ENCODE results near the gene BCAR3.
A peak's percentile ranks its signal among the peaks of the same experiment; 100 is the strongest.
"Not testable (repeated sequence)": the region's sequence is repeated elsewhere in the genome, so short reads cannot be mapped to it uniquely, and the experiment has no call there.

The BCAR3 gene

DNA sequence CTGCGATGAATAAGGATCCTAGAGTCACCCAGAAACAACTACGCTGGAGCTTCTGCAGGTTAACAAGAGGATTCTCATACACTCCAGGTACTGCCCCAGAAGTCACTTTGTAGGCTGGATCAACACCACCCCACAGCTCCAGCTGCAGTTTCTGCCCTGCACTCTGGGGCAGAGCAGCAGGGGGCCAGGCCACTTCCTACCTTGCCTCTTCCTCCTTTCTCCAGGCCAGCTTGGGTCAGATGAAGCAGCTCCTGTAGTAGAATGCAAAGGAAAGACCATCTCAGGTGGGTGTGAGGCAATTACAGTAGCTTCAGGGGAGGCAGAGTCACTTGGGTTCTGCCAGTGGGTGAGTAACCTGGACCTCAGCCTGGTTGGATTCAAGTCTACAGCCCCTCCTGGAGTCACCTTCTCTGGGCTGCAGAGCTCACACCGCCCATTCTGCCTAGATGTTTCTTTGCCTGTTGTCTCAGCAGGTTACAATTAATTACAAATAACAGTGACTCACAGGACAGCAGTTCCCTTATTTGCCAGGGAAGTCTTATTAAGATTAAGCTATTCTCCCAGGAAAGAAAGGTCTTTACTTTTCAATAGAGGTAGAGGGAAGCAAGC is 24.4 kb upstream of the BCAR3 start:
- DNase-seq: no peak

DNA sequence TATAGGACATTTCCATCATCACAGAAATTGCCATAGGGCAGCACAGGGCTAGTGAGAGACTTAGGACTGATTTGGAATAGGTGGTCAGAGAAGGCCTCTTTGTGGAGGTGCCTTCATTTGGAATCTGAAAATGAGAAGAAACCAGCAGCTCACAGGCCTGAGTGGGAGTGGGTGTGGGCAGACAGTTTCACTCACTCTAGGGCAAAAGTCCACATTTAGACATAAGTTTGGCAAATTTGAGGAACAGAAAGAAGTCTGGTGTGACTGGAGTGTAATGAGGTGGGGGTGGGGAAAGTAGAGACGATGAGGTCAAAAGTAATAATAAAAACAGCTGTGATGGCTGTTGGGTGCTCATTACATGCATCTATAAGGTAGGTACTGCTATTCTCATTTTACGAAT is 22.4 kb upstream of the BCAR3 start:
- DNase-seq: no peak

DNA sequence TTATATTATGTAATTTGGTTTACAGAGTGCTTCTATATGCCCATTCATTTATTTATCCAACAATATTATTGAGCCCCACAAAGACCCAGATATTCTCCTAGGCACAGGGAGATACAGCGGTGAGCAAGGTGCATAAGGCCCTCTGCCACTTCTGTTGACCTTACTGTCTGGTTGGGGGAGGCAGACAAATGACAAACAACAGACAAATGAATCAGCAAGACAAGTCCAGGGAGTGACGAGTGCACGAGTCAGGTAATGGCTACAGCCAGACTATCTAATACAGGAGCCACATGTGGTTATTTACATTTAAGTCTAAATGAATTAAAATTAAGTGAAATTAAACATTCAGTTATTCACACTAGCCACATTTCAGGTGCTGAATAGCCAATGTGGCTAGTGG is 22.0 kb upstream of the BCAR3 start:
- DNase-seq: no peak

DNA sequence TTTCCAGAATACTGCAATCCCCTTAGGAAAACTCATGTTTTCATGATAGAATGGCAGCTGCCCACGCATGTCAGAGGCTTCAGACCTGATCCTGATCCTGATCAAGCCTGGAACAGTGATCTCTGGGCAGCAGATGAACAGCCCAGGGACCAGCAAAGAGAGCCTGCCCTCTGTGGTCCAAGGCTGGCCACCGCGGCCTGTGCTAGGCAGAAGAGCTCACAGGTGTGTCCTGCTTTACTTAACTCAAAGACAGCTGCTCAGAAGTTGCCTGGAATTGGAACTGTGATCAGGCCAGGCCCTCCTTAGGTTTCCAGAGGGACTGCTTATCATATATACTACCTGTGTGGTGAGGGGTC is 21.2 kb upstream of the BCAR3 start:
- no peak for DNase-seq

DNA sequence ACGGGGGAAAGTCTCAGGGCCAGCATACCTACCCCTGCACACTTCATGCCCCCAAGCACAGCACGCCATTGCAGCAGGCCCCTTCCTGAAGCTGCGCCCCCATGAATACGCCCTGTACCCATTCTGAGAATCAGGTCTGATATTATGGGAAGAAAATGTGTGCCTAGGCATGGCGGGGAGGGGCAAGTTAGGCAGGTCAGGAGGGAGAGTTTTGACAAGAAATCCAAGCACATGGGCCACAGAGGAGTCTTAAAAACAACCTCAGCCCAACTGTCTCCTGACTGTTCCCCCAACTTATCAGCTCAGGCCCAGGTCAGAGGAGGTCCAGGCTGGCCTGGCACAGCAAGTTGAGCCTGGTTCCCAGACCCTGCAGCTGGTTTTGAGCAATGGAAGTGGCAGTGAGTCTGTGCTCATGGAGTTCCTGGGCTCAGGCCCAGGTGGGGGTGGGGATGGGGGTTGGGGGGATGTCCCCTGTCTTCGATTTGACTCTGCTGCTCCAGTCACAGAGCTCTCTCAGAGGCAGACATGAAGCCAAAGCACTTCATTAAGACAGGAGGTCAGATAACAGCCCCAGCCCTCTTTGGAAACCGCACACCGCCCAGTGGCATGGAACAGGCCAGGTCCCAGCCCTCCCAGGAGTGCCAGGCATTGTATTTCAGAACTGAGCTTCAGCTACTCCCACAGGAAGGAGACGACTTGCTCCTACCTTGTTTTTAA is 20.6 kb upstream of the BCAR3 start:
- peak; percentile 62 for DNase-seq

DNA sequence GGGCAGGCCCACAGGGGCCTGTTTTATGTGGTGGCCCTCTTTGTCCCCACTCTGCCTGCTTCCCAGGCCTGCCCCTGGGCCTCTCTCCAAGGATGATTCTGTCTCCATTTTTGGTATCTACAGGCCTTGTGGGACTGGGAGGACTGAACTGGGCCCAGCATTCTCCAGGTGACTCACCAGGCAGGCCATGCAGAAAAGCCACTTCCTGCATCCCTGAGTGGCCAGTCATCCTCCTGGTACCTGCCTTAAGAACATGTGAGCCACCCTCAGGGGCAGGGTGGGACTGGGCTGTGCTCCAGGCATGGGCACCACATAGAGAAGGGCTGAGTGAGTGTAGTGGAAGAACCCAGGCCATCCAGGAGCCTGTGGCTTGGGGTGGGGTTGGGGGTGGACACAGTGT is 20.0 kb upstream of the BCAR3 start:
- no peak for DNase-seq

DNA sequence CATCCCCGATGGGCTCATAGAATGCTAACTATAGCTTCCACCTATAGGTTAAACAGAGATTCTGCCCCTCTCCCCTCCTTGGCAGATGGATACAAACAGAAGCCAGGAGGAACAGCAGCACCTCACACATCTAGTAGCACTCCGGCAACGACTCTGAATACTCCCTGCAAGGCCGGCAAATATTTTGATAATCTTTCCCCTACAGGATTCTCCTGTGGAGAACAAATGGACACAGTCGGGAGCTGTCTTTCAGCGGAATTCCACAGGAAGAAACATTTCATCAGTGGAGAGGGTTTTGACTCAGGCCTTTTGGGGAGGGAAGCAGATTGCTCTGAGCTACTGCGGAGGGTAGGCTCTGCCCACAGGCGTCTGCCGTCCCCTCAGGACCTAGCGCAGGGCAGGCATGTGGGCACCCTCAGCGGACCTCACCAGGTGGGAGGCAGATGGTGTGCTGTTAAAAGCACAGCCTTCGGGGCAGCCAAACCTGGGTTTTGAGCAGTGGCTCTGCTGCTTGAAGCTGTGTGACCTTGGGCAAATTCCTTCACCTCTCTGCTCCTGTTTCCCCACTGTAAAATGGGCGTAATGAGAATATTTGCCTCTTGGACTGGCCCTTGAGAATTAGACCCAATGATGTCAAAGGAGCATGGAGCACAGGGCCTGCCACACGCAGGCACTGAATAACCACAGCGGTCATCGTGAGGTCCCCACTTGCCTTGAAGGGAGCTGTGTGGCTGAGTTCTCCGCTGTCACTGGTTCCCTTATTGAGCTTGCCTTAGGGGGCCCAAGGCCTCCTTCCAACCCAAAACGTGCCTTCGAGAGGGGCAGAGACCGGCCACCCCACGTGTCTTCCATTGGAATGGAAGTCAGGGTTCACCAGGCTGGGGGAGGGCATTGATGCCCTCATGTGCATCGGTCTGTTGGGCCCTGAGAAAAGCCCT is 19.2 kb upstream of the BCAR3 start:
- DNase-seq: no peak

DNA sequence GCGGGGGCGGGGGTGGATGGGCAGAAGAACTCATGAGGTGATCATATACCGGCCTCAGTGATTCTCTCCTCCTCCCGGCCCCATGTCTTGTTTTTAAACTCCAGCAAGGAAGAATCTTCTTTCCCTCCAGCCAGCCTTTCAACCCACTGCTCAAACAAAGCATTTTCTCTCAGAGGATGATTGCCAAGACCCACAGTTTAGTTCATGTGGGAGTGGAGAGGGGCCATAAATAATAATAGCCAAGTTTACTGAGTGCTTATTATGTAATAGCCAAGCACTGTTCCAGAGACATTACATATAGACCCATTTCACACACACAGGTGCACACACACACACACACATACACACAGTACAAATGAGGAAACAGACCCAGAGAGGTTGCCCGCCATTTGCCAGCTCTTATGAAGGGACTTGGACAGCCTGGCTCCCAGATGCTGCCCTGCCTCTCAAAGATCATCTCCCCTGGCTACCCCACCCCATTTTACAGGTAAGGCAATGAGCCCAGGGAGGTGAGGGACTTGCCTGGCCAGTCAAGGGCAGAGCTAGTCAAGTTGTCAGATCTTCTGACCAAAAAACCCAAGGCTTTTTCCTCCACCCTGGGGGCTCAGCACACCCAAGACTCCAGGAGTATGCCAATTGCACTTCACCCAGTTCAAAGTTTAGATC is 18.0 kb upstream of the BCAR3 start:
- DNase-seq: no peak

DNA sequence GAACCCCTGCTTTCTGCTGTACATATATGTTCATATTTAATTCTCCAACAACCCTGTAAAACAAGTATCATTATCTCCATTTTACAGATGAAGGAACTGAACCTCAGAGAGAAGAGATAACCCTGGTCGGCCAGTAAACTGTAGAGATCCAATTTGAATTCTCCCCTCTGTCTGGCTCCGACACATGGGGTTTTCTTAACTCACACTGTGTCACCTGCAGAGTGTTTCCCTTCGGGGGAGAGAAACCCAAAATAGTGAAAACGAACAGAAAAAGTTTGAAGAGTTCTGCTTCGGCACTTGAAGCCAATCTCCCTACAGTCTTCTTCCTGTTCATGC is 17.4 kb upstream of the BCAR3 start:
- peak; percentile 56 for DNase-seq

DNA sequence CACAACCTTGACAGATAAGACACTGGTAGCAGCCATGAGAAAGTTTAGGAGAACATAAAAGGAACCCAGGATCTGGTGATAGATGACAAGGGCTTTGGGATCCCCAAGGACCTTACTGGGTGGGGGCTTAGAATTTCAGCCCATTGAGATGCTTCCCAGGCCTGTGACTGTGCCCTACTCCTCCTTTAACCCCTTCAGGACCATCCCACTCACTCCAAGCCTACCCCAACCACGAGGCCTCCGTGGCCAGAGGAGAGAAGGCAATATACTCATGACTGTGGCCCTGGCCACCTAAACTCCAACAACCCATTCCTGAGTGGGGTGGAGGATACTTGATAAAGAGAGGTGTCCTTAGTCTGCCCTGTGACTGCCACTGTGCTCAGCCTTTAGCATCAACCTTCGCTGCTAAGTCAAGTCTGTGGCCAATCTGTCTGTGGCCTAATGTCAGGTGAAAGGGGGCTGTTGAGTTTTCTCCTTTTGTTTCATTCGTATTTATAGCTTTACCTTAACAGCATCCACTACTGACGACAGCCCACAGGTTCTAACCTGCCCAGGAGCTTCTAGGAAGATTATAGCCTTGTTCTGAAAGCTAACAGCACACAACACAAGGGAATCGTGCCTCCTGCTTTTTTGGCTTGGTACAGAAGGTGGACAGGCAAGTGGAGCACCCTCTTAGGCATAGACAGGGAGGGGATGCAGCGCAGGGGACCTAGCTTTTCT is 16.9 kb upstream of the BCAR3 start:
- DNase-seq: no peak

DNA sequence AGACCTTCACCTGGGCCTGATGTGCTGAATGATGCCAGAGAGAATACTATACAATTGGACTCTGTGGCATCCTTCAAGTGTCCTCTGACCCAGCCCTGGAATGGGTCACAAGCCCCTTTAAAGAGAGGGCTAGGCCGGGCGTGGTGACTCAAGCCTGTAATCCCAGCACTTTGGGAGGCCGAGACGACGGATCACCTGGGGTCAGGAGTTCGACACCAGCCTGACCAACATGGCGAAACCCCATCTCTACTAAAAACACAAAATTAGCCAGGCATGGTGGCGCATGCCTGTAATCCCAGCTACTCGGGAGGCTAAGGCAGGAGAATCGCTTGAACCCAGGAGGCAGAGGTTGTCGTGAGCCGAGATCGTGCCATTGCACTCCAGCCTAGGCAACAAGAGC is 15.9 kb upstream of the BCAR3 start:
- not testable (repeated sequence) for DNase-seq

DNA sequence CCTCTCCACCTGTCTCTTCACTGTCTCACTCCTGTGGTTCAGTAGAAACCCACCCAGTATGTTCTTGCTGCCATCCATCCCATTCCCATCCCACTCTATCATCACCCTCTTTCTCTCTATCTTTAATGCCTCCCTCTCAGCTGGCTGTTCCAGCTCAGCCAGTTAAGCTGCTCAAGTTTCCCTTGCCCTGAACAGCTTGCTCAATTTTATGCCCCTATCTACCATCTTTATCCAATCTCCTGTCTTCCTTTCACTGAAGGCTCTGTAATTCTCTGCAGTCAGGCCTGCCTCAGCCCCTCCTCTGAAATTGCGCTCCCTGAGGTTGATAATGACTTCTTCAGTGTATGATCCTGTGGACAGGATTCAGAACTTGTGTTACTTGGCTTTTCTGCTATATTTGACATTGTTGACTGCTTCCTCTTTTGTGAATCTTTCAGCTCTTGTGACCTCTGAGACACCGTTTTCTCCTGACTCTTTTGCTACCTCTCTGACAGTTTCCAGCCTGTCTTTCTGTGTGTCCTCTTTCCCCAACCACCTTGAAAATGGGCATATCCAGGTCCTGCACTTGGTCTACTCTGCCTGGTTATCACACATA is 13.9 kb upstream of the BCAR3 start:
- DNase-seq: peak; percentile 27

DNA sequence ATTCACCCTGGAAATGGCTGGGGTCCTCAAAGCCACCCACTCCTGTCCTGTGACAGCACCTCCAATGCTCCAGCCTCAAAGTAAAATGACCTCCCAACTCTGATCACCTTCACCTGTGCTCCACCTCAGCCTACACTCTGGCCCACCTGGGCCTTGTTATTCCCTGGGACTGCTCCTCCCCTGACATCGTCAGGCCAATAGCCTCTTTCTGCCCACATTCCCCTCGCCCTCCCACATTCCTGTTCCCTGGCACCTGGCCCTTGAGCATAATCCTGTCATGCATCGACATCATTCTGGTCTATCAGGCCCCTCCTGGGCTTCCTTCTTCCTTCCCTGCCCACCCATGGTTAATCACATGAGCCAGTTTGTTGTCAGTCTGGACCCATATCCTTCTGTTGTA is 13.2 kb upstream of the BCAR3 start:
- no peak for DNase-seq

DNA sequence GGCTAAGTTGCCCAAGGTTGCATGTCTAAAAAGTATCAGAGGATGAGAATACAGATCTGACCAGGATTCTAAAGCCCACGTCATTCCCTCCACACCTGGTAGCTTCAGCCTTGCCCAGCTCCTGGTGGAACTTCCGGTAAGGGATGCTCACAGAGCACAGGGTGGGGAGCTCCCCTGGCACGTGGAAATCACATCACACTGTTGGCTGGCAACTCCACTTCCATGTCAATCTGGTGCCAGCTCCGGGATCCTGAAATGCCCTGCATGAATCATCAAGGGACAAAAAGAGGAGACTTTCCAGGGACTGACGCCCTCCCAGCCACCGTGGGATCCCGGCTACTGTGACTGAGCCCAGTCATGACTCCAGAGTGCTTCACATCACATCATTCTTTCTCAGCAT is 12.4 kb upstream of the BCAR3 start:
- DNase-seq: no peak

DNA sequence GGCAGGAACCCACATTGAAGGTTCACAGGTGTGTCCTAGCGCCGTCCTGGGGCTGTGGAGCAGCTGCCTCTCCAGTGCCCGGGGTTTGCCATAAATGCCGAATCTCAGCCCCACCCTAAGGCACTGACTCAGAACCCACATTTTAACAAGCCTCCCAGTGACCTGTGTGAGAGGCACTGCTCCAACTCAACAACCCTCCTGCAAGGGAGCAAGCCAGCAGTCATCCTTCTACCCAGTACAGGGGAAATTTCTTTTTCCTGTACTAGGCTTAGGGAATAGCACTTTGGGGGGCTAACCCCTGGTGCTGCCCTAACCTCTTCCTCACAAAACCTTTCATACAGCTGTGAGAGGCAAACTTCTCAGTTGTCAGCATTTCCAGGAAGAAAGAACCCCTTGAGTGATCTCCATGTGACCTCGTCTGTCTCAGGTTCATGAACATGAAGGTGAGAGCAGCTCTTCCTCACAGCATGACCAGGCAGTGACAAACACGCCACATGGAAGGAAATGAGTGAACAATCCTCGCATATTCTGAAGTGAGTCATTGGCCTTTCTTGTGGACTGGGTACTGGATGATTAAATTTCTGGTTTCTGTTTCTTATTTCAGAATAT is 11.4 kb upstream of the BCAR3 start:
- no peak for DNase-seq

DNA sequence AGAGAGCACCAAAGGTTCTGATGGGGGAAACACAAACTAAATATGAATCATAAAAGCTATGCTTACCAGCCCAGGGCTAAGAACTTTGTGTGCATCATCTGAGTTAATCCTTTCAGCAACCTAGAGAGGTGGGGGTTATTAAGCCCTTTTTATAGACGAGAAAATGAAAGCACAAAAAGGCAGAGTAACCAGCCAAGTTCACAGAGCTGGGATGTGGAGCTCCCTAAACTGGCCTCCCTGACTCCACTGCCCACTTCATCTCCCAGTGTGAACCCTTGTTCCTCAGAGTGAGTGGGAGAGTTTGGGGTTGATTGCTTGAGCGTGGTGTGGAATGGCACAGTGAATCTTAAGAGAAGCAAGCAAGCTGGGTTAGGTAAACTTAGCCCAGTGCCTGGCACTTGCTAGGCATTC is 10.8 kb upstream of the BCAR3 start:
- DNase-seq: no peak

DNA sequence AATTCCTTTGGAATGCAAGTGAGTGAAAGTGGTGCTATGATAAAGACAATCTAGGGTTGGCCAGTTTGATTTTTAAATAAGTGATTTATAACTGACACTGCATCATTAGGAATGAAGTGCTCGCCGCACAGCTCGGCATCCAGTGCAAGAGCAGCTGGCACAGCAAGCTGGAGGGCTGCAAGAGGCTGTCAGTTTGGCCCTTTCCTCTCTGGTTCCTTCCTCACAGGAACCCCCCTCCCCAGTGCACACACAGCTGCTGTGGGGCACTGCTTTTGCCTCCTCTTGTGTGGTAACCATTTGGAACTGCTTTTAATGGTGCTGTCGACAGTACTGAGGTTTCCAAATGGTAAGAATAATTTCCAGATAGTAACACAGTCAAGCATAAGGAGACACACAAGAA is 10.4 kb upstream of the BCAR3 start:
- no peak for DNase-seq

DNA sequence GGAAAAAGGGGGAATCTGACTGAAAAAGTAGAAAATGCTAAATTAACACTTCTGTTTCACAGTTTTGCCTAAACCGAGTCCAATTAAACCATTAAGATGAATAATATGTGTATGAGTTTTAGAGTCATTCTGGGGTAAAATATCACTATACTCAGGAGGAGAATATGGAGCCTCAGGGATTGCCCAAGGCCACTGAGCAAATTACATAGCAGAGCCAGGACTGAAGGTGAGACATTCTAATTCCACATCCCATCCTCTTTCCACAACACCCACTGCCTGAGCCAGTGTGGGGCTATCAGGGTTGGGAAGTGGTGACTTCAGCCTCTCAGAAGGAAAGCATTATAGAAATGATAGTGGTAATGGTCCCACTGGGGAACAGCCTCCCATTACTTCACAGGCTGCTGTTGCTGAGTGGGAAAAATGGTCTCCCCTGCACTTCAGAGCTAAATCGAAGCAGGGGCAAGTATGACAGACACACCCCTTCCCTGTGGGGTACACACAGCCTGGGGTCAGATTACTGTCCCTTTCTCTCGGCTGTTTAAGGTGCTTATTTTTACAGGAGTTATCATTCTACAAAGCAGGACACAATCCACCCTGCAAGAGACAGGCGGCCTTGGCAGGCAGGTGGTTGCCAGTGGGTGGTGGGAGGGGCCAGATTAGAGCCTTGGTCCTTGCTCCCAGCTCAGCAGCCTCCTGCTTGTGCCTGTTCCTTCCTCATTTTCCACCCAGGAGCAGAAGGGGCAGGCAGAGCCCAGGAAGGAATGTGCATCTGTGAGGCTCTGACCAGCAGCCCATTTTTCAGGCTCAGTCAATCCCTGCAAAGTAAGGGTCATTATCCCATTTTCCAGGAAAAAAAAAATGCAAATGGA is 9.5 kb upstream of the BCAR3 start:
- no peak for DNase-seq

DNA sequence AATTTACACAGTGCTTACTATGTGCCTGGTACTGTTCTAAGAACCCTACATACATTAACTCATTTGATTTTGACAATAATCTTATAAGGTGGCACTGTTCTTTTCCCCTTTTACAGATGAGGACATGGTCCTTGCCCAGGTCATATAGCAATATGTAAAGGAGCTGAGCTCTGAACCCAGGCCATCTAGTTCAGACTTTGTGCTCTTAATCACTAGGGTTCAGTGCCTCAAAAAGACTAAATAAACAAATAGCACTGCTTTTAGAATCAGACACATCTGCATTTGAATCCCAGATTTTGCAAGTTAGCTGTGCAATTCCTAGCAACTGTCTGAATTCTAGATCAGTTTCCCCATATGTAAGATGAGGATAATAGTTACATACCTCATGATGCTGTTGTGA is 8.7 kb upstream of the BCAR3 start:
- no peak for DNase-seq

DNA sequence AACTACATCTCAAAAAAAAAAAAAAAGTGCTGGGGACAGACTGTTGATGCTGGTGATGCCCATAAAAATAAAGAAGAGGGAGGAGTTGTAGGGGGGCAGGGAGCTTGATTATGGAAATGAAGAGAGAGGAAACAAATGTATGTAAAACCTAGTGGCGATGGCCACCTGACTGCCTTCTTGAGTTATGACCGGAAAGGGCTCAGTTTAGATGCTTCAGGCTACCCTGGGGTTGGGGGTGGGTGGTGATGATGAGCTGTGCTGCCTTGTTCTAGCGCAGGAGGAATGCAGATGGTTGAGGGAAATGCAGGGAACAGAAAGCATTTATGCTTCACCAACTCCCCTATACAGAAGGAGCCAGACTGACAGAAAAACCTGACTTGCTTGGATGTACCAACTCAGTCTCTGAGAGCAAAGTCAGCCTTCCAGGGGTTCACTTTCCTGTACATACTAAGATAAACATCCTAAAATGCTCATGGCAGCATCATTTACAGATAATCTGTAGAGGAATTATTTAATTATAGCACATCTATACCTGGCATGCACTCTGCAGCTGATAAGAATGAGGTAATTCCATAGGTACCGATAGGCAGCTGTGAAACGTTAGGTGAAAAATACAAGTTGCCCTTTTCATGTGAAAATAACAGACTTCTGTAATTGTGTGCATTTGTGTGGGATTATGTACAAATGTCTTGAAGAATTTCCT is 8.0 kb upstream of the BCAR3 start:
- no peak for DNase-seq

Measured in hematopoietic multipotent progenitor cell treated with erythropoietin and hydrocortisone succinate and interleukin-3 and kit ligand, for 6 days (in vitro differentiated cells).